Choroid plexus epithelial cell (primary cell): Measurements from ENCODE around the gene KIAA1191.

Experiments used
- DNase-seq: peaks from one replicate; pipeline ENCODE4 v3.0.0-alpha.2; 2010; ENCODE audit warnings: low read depth
- H3K4me3 ChIP-seq: 2 replicates; pipeline ENCODE4 v1.5.1; 2011; ENCODE audit warnings: low read depth, mild to moderate bottlenecking, control low read depth, low read length, moderate library complexity
- CTCF ChIP-seq: conservative IDR thresholded peaks from 2 replicates; pipeline ENCODE4 v1.5.1; 2011; ENCODE audit warnings: low read depth, mild to moderate bottlenecking, control low read depth, inconsistent platforms, low read length, moderate library complexity

The KIAA1191 gene

DNA sequence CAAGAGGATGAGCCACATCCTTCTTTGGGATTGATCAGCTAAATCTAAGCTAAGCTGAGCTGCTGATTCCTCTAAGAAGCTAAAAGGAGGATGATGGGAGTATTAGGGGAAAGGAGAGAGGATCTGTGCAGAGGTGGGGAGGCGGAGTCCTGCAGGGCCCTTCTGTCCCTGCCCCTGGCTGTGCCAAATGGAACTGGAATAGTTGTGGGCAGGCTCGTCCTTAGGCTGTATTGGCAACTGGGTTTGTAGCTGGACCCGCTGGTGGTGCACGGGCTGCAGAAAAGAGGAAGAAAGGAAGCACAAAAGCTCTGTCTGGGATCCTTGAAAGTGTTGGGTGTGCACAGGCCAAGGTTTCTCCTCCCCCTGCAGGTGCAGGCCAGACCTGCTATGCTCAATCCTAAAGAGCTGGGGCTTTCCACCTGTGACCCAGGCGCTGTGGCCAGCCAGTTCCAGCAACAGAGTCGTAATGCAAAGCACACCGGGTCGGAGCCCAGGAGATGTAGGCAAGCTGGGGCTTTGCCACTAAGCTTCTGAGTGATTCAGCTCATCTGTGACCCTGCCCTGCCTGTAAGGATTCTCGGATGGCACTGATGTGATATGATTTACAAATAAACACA, 45.0 kb upstream of the KIAA1191 start:
- TF ChIP-seq CTCF: no peak
- no peak for DNase-seq
- H3K4me3 ChIP-seq: no peak overlapping the region

DNA sequence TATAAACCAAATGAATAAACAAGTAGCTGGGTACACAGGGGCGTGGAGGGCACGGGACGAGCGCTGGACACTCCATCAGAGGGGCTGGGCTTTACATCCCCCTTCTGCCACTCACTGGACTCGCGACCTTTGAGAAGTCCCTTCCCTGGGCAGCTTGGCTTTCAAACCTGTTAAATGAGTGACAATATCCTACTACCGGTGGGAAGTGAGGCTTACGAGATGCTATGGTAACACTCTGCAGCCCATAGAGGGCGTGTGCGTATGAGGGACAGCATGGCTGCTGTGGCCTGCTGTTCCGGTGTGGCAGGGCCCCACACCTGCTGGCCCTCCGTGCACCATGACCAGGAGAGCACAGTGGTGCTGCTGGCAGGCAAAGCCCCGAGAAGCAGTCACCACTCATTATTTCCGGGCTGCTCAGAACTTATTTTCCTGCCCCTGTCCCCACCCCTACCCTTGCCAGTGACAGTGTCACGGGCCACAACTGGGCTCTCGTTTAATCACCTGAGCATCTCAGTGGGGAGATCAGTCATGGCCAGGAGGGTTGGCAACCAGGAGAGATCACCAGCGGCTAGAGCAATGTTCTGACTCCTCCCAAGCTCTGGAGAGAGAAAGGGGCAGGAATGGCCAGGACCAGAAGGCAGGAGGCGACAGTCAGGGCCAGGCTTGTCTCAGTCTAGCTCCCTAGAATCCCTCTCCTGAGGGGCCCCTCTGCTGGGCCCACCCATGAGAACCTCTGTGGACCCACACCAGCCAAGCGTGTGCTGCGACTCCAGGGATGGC, 44.3 kb upstream of the KIAA1191 start:
- H3K4me3 ChIP-seq: no peak overlapping the region
- no peak for DNase-seq
- peak; percentile 19 for TF ChIP-seq CTCF

- no peak for TF ChIP-seq CTCF
- no peak for DNase-seq
- no peak overlapping the region for H3K4me3 ChIP-seq
Observed at GRCh38 chr5:176401281-176402205, 40.0 kb upstream of the KIAA1191 start.

GRCh38 chr5:176400382-176401156, 39.0 kb upstream of the KIAA1191 start:
- TF ChIP-seq CTCF: no peak
- no peak overlapping the region for H3K4me3 ChIP-seq
- no peak for DNase-seq

- DNase-seq: no peak
- no peak for TF ChIP-seq CTCF
- no peak overlapping the region for H3K4me3 ChIP-seq
Observed at GRCh38 chr5:176397736-176398420, 36.3 kb upstream of the KIAA1191 start.

DNA sequence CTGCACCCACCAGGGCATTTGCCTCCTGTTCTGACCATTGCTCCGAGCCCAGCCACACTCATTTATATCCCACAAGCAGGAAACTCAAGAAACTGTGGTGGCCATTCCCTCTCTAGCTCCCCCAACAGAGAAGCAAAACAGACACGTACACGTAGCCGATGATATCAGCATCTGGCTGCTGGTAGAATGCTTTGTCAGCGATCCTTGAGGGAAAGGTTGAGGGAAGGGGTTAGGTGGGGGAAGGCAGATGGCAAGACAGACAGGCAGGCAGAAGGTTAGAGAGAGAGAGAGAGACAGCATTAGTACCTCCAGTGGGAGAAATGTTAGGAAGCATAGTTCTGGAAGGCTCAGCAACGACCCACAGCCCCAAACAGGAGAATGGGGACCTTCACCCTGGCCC, 34.8 kb upstream of the KIAA1191 start:
- H3K4me3 ChIP-seq: no peak overlapping the region
- peak; percentile 27 for TF ChIP-seq CTCF
- peak; percentile 75 for DNase-seq
